ENCODE data around the gene SSU72.

GRCh38 chr1:1602968-1603506 is 28.4 kb upstream of the SSU72 start:
- TF ChIP-seq CTCF (IDR thresholded peaks at IDR 0.05; ENCODE audit: insufficient read depth, low read length), result no peak
- no peak for TF ChIP-seq POLR2AphosphoS5 (IDR thresholded peaks at IDR 0.05; ENCODE audit: low read depth)
- no peak for TF ChIP-seq REST (IDR thresholded peaks at IDR 0.05; ENCODE audit: insufficient replicate concordance, low read depth)
- TF ChIP-seq GABPA (IDR thresholded peaks at IDR 0.05; ENCODE audit: low read depth), result no peak
- no peak for TF ChIP-seq SPI1 (IDR thresholded peaks at IDR 0.05; ENCODE audit: borderline replicate concordance, low read depth)
